IPS-18a (cell line): ENCODE results near the gene ZNF536.

Experiments
- H3K27ac ChIP-seq: one replicate; pipeline ENCODE4 v1.5.1; 2013; ENCODE audit warnings: low read length
- H3K27me3 ChIP-seq: one replicate; pipeline ENCODE4 v1.6.1; 2013; ENCODE audit warnings: mild to moderate bottlenecking, low read length; ENCODE audit not compliant: control insufficient read depth, insufficient read depth
- H3K36me3 ChIP-seq: one replicate; pipeline ENCODE4 v1.6.1; 2013; ENCODE audit warnings: low read depth, low read length; ENCODE audit not compliant: control insufficient read depth
- H3K4me1 ChIP-seq: one replicate; pipeline ENCODE4 v1.6.1; 2013; ENCODE audit warnings: low read depth, low read length; ENCODE audit not compliant: control insufficient read depth
- H3K4me3 ChIP-seq: one replicate; pipeline ENCODE4 v1.5.1; 2013; ENCODE audit warnings: low read length
- H3K9ac ChIP-seq: one replicate; pipeline ENCODE4 v1.6.1; 2013; ENCODE audit warnings: mild to moderate bottlenecking, low read length, moderate library complexity
- H3K9me3 ChIP-seq: one replicate; pipeline ENCODE4 v1.6.1; 2013; ENCODE audit warnings: low read depth, low read length; ENCODE audit not compliant: control insufficient read depth

The ZNF536 gene

DNA sequence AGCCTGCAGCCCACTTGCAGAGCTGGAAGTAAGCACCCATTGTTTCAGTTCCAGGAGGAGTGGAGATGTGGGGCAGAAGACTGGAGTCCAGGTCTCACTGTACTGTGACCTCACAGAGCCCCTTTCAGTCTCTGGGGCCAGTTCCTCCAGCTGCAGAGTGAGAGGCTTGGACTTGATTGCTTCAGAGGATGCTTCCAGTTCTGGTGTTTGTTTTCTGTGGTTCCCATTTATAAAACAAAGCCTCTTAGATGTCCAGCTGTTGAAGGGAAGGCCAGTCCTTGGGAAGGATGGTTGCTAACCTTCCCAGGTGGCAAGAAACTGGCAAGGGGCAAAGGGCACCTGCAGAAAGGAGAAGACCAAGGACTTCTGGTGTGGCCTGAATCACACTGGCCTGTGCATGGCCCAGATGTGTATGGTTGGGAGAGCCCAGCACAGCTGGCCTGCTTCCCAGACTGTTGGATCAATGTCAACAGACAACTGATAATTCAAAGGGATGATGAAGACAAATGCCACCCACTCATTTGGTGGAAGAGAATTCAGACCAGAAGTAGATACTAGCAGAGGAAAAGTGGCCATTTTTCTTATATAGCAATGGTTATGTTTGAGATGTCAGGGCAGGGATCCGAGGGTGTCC lies 218.5 kb downstream of the ZNF536 start:
- H3K9me3 ChIP-seq = no peaks in the 10 kb centered on the region

DNA sequence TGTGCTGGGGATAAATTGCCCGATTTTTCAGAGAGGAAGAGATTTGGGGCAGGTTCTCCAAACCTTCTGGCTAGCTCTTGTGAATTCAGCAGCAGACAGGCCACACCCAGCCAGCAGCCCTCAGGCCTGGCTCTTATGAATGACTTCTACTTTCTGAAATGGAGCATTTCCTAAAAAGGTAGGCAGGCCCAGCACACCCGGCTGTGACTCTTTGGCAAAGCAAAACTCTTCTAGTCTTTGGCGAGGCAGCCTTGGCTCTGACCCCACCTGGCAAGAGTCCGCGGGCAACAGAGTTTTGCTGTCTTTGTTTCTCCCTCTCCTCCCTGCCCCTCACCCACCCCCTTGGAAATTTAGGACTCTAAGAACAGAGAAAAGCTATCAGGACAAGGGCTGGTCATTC lies 221.2 kb downstream of the ZNF536 start:
- Histone ChIP-seq H3K9ac (no peak overlapping the region), H3K27me3 (no peaks in the 10 kb centered on the region), H3K4me1 (peaks cover 36% of the 10 kb centered on the region), H3K27ac (no peak overlapping the region), H3K9me3 (no peaks in the 10 kb centered on the region), H3K36me3 (no peaks in the 10 kb centered on the region), H3K4me3 (no peak overlapping the region)

More for the DNA sequence above, 218.5 kb downstream of the ZNF536 start:
- no peak overlapping the region for H3K4me3 ChIP-seq
- no peaks in the 10 kb centered on the region for H3K27me3 ChIP-seq
- no peak overlapping the region for H3K9ac ChIP-seq
- H3K36me3 ChIP-seq = no peaks in the 10 kb centered on the region
- H3K4me1 ChIP-seq = peaks cover 10% of the 10 kb centered on the region
- H3K27ac ChIP-seq = no peak overlapping the region

DNA sequence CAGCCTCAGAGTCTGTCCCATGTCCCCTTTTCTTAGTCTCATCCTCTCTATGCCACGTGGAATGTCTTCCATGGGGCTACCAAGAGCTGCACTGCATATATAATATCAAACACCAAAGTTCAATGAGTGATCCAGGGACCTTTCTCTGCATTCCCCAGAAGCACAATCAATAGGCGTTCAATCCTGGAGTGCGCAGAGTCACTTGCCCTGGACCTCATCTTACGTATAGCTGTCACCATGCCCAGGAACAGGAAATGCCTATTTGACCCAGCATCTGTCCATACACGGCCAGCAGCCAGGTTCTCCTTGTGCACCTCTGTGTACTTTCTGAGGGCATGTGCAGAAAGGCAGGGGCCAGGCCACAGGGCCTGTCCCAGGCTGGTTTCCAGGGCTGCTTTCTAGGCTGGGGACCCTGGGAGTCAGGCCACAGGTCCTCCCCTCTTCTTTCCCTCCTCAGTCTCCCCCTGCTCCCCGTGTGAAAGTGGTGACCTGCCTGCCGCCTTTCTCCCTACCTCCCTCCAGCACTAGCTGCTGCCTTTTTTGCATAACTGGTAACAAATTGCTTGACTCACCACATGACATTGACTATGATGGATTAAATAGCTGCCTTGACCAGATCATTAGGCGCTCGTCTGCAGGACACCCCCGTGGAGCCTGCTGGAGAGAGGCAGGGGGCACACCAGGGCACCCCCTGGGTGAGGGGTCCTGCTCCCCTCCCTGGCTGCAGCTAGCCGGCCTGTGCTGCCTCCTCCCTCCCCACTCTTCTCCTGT lies 222.0 kb downstream of the ZNF536 start:
- no peak overlapping the region for H3K27ac ChIP-seq
- H3K4me3 ChIP-seq = no peak overlapping the region
- H3K9ac ChIP-seq = no peak overlapping the region
- no peaks in the 10 kb centered on the region for H3K27me3 ChIP-seq
- H3K9me3 ChIP-seq = no peaks in the 10 kb centered on the region
- no peaks in the 10 kb centered on the region for H3K36me3 ChIP-seq
- H3K4me1 ChIP-seq = peaks cover 36% of the 10 kb centered on the region

DNA sequence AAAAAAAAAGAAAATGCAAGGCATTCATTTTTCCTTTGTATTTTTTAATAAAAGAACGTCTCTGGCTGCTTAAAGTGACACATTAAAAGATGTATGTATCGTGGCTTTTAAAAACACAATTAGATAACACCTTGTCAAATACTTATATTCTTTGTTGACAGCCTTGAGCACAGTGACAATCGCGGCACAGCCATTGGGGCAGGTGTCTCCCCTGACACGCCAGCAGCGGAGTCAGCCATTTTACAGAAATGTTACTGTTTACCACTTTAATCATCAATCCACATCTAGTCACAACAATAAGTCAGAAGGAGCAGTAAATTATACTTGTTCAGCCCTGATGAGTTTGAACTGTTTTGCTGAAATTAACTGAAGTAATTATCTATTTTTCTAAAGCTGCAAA lies 224.1 kb downstream of the ZNF536 start:
- H3K9ac ChIP-seq = peak overlapping the region; percentile 34
- peak overlapping the region; percentile 22 for H3K4me3 ChIP-seq
- peaks cover 39% of the 10 kb centered on the region for H3K4me1 ChIP-seq
- no peaks in the 10 kb centered on the region for H3K36me3 ChIP-seq
- H3K27ac ChIP-seq = no peak overlapping the region
- H3K27me3 ChIP-seq = no peaks in the 10 kb centered on the region
- H3K9me3 ChIP-seq = no peaks in the 10 kb centered on the region

DNA sequence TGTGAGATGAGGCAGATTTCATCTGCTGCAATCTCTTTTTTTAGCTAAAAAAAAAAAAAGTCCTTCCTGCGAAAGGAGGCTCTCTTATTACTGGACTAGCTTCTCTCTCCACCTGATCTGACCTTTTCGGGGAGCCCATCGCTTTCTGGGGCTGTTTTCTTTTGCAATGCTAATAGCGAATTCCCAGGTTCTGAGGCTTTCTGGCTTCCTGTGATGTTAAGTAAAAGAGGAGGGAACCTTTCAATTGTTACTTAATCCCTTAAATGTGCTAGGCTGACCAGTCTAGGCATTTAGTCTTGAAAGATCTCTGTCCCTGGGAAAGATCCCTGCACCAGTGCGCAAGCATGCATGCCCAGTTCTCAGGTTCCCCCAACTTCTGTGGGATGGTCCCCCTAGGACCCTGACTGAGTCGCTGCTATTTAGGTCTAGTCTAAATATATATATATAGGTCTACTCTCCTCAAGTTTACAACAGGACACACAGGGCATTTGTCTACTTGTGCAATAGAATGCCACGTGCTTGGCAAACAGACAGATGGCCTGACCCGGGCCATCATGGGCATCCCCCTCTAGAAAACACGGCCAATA lies 224.7 kb downstream of the ZNF536 start:
- Histone ChIP-seq H3K4me3 (peak overlapping the region; percentile 22), H3K4me1 (peaks cover 39% of the 10 kb centered on the region), H3K36me3 (no peaks in the 10 kb centered on the region), H3K27ac (no peak overlapping the region), H3K27me3 (no peaks in the 10 kb centered on the region), H3K9me3 (no peaks in the 10 kb centered on the region), H3K9ac (peak overlapping the region; percentile 34)

DNA sequence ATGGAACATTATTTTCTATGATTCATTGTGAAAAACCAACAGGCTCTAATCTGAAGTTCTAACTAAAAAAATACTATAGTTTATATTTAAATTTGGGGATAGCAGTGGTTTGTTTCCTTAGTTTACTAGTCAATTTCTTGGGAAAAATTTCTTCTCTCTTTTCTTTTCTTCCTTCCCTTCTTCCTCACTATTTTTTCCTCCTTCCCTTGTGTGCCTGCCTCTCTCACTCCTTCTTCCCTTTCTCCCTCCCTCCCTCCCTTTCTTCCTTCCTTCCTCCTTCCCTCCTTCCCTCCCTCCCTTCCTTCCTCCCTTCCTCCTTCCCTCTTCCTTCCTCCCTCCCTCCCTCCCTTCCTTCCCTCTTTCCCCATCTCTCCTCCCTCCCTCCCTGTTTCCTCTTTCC lies 226.5 kb downstream of the ZNF536 start:
- H3K36me3 ChIP-seq = no peaks in the 10 kb centered on the region
- no peak overlapping the region for H3K27ac ChIP-seq
- no peak overlapping the region for H3K9ac ChIP-seq
- H3K4me1 ChIP-seq = peaks cover 39% of the 10 kb centered on the region
- no peaks in the 10 kb centered on the region for H3K9me3 ChIP-seq
- H3K4me3 ChIP-seq = no peak overlapping the region
- H3K27me3 ChIP-seq = no peaks in the 10 kb centered on the region

DNA sequence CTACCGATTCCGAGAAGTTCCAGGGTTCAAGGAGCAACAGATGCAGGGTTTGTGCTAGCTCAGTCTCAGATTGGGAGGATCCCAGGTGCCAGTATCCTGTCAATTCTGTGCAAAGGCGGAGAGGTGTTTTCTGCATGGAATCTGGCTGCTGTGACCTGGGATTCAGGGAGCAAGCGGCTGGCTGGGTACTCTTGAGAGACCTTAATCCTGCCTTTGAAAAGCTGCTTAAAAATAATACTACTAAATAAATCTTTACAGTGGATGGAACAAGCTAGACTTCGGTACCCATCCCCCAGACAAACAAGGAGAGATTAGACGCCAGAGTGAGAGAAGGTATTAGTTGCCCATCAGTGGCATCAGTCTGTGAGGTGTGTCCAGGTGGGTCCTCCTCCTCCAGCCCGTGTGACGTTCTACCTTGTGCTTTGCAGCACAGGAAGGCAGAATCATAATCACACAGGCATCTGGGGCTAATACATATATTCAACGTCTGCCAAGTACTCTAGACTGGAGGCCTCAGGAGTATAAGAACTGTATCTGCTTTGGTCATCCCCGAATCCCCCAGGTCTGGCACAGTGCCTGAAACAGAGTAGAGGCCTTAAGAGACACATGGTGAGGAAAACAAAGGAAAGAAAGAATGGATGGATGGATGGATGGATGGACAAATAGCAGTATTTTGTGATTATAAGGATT lies 230.6 kb downstream of the ZNF536 start:
- Histone ChIP-seq H3K36me3 (no peaks in the 10 kb centered on the region), H3K27me3 (no peaks in the 10 kb centered on the region), H3K4me3 (no peak overlapping the region), H3K9ac (no peak overlapping the region), H3K27ac (no peak overlapping the region), H3K9me3 (no peaks in the 10 kb centered on the region), H3K4me1 (peaks cover 8% of the 10 kb centered on the region)

DNA sequence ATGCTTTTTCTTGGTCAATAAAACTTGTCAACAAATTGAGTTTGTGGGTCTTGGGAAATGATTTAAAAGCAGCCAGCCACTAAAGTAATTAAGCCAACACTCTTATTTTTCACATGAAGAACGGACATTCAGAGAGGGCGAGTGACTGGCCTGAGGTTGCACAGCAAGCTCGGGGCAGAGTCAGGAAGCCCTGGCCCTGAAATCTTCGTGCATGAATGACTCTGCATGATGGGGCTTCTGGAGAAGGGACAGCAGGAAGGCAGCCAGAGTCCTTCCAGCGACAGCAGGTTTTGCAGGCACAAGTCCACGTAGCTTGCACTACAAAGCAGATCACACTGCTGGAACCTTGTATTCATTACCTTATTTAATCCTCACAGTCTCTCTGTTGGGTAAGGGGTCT lies 232.5 kb downstream of the ZNF536 start:
- H3K9me3 ChIP-seq = no peaks in the 10 kb centered on the region
- H3K4me1 ChIP-seq = peaks cover under 1% of the 10 kb centered on the region
- H3K9ac ChIP-seq = no peak overlapping the region
- no peaks in the 10 kb centered on the region for H3K27me3 ChIP-seq
- no peaks in the 10 kb centered on the region for H3K36me3 ChIP-seq
- no peak overlapping the region for H3K27ac ChIP-seq
- no peak overlapping the region for H3K4me3 ChIP-seq

DNA sequence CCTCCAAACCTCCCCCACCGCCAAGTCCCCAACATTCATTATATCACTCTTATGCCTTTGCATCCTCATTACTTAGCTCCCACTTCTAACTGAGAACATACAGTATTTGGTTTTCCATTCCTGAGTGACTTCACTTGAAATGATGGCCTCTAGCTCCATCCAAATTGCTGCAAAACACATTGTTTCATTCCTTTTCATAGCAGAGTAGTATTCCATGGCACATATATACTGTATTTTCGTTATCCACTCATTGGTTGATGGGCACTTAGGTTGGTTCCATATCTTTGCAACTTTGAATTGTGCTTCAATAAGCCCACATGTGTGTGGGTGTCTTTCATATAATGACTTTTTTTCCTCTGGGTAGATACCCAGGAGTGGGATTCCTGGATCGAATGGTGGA lies 233.1 kb downstream of the ZNF536 start:
- no peaks in the 10 kb centered on the region for H3K27me3 ChIP-seq
- H3K4me1 ChIP-seq = no peaks in the 10 kb centered on the region
- H3K9me3 ChIP-seq = no peaks in the 10 kb centered on the region
- H3K4me3 ChIP-seq = no peak overlapping the region
- H3K9ac ChIP-seq = no peak overlapping the region
- no peak overlapping the region for H3K27ac ChIP-seq
- H3K36me3 ChIP-seq = no peaks in the 10 kb centered on the region

DNA sequence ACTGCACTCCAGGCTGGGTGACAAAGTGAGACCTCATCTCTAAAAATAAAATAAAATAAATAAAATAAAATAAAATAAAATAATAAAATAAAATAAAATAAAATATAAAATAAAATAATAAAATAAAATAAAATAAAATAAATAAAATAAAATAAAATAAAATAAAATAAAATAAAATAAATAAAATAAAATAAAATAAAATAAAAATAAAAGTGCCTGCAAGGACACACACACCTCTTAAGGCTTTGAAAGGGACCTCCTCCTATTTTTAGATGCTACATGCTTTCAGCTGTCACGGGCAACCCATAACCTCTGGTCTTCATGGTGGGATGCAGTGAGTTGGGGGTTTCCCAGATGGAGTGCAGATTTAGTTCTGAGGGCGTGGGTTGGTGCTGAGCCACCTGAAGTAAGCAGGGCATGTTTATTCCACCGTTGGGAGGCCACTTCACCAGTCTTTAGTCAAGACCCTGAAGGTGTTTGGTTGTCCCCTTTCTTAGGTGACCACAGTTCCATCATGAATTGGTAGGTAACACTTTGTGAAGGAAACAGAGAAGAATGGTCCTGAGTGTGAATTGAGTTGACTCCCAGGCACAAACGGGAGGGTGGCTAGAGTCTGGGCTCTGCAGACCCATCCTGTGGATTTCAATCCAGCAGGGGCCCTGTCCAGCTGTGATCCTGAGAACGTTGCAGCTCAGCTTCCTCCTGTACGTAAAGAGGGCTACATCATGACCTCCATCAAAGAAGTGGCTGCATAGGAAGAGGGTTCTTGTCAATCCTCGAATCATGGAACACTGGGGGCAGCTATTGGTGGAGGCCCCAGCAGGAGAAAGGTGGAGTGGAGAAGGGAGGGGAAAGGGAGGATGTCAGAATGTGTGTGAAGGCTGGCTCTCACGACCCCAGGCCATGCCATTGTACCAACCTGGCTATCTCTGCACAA lies 234.2 kb downstream of the ZNF536 start:
- Histone ChIP-seq H3K27me3 (no peaks in the 10 kb centered on the region), H3K9me3 (no peaks in the 10 kb centered on the region), H3K36me3 (no peaks in the 10 kb centered on the region), H3K4me3 (no peak overlapping the region), H3K4me1 (no peaks in the 10 kb centered on the region), H3K9ac (no peak overlapping the region), H3K27ac (no peak overlapping the region)
